GM19193 (cell line): Measurements from ENCODE around the gene DDX25.

Experiments used
- POLR2A ChIP-seq: IDR thresholded peaks from 4 replicates; pipeline ENCODE4 v1.6.1; 2011; ENCODE audit not compliant: insufficient read depth, insufficient read length; ENCODE audit errors: extremely low read depth

DDX25 gene

GRCh38 chr11:125903711-125904659 lies at the start of gene DDX25:
Gene DDX25, plus strand, starts transcription at chr11:125904508. Its CDS starts 10 bp downstream, at chr11:125904518.
- no peak for TF ChIP-seq POLR2A

GRCh38 chr11:125869521-125869920 lies 34.8 kb upstream of the DDX25 start:
- TF ChIP-seq POLR2A, result no peak

DNA sequence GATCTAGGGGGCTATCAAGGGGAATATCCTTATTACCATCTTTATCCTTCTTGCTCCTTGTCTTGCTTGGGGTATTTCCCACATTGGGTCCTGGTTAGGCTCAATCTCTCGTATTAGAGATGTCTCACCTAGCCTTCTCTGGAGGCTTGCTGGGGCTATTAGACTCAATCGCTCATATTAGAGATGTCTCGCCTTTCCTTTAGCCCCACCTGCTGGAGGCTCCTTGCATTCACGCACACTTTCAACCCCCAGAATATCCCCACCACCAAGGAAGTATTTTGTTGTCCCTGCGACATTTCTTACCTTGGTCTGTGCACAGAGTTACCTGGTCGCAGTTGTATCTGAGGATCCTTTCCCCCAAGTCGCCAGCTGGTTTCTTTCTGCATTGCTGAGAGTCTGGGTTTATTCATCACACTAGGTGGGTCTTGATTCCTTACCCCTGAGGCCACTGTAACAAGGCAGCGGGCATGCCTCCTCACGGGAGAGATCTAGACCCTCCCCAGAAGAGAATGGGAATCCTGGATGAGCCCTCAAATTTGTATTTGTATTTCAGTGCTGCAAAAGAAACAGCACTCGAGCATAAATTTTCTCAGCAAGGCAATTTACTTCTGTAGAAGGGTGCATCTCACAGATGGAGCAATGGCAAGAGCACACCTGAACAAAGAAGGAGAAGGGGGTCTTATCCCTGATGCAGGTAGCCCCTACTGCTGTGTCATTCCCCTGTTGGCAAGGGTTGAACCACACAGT lies 32.7 kb upstream of the DDX25 start:
- no peak for TF ChIP-seq POLR2A

DNA sequence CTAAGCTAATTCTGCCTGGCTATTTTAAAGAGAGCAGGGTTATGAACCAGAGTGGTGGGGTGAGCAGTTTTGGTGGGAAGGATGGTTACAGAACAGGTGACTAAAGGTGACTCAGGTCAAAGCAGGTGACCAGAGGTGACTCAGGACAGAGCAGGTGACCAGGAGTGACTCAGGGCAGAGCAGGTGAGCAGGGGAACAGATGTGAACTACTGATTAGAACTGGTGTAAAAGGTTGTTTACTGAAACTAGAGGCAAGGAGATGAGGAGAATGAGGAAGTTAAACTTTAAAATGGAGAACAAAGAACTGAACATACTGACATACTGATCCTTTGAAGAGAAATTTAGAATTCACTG lies 32.2 kb upstream of the DDX25 start:
- no peak for TF ChIP-seq POLR2A

DNA sequence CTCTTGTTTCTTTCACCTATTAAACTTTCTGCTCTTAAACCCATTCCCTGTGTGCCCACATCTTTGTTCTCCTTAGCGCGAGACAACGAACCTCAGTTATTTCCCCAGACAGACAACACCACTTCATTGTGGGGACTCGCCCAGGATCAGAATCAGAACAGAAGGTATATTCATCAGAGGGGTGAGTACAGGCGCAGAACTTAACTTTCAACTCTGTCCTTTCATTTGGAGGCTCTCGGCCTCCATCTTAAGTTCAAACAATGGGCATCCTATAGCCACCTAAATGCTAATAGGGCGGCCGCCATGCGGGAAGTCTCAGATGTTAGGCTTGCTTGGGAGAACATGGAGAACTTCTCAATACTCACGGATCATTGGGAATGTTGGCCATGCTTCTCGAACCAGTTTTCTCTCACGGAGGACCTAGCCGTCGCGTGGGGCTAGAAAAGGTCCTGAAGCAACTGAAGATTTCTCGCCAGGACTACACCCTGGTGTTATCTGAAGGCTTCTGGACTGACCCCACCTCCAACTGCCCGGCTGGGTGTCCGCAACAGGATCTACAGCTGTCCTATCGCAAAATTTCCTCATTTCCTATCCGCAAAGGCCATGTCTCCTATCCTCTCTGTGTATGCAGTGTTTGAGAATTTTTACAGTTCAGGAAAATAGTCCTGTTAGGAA lies 30.3 kb upstream of the DDX25 start:
- TF ChIP-seq POLR2A, result no peak

DNA sequence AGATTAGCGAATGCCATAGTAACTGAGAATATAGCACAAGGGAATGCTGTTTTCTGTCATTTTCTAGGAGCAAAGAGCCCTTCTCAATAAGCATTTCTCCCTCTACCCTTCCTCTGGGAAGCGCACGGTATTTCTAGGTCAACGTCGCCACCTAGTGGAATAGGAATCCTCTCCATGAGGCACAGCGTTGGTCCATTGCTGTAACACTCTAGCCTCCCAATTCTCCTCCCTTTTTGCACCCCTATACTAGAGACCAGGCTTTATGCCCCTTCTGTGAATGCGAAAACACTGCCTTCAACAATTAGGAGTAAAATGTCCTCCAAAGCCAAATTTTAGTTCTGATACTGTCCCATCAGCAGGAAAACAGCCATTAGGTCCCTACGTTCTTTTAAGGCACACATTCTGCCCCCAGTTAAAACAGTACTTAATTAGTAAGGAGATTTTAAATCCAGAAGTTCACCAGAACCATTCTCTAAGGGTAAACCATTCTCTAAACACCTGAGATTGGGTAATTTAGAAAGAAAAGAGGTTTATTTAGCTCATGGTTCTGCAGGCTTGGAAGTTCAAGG lies 29.7 kb upstream of the DDX25 start:
- no peak for TF ChIP-seq POLR2A

GRCh38 chr11:125881291-125881690 lies 23.0 kb upstream of the DDX25 start:
- no peak for TF ChIP-seq POLR2A

GRCh38 chr11:125883375-125883774 lies 20.9 kb upstream of the DDX25 start:
- TF ChIP-seq POLR2A, result no peak

- TF ChIP-seq POLR2A, result peak; percentile 22
Measured at GRCh38 chr11:125886997-125887372, 17.3 kb upstream of the DDX25 start.

DNA sequence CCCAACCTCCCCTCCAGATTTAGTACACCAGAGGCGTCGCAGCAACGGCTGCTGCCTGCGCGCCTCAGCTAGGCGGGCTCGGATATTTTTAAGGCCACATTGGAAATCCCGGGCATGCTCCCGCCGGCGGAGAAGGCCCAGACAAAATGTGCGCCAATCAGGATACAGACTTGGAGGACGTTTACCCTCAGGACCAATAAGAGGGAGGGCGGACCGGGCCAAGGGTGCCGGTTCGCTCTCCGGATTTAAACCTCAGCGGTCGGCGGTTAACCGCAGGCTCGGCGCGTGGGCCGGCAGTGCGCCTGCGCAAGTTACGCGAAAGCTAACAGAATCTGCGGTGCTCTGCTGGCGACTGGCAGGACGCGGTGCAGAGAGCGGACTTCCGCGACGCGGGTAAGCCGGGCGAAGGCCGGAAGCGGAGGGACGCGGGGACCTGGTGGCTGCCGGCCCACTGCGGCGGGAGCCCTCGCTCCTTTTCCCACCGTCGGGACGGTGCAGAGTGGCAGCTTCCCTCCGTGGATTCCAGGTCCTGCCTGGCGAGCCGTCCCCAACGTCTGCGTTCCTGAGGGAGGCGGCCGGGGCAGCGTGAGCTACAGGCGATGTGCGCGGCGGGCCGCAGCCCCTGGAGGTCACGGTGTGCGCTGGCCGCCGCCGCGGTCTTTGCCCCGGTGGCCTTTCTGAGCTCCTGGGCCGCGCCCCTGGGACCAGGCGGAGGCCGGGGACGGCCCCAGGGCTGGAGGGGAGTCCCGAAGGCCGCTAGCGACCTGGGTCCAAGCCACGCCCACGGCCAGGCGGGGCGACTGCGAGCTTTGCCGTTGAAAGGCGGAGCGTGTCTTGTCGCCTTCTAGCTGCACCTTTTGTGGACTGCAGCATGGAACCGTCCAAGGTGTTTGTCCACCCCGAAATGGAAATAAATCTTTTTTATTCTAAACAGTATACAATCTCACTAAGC lies 16.7 kb upstream of the DDX25 start, which contains the start of gene HYLS1:
Gene HYLS1, plus strand, starts transcription at position 296 of the 952 bp plus-strand sequence. CDS start 11,701 bp downstream, outside the sequence.
- TF ChIP-seq POLR2A, result peak; percentile 84

GRCh38 chr11:125890447-125891100 lies 13.7 kb upstream of the DDX25 start:
- no peak for TF ChIP-seq POLR2A

GRCh38 chr11:125892071-125892470 lies 12.2 kb upstream of the DDX25 start:
- no peak for TF ChIP-seq POLR2A

DNA sequence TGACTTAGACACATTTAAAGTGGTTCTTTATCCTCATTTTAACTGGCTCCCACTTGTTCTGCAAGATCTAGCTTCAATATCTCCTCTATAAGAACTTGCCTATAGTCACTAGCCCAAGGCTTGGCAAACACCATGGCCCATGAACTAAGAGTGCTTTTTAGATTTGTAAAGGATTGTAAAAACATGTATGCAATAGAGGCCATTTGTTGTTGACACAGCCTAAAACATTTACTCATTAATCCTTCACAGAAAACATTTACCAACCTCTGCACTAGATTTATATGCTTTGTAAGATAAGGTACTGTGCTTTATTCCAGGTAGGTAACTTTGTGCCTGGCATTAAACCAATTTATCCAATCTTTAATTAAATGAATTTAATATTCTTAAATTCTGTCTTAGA lies 11.3 kb upstream of the DDX25 start:
- TF ChIP-seq POLR2A, result no peak
